Natural killer cell treated with Interleukin-12 subunit alpha and Interleukin-12 subunit beta and Interleukin-15 and Interleukin-18, amount 100 ng/mL, for 72 hours (primary cell): ENCODE measurements around the gene SEM1. TPM values are rescaled to one million over a fixed set of nuclear protein-coding genes. Genes with fewer than 3 reads are reported as not detected.
"Not testable (repeated sequence)": the region's sequence is repeated elsewhere in the genome, so short reads cannot be mapped to it uniquely, and the experiment has no call there.

ENCODE experiments used
- ATAC-seq, 2 donors: fragments of 150-1000 bp; cut with Tn5 transposase in 1 of 2; sonication (Bioruptor Pico), chemical (Tn5 transposase) in 1 of 2; 2 replicates each; pipeline ENCODE4 v1.10.0; 2021
- DNase-seq: peaks from one replicate; pipeline ENCODE4 v3.0.0; 2022; ENCODE audit warnings: low spot score
- H3K27ac Mint-ChIP-seq, 2 donors: 1 replicate in 1 of 2; 2 replicates in 1 of 2; pipeline ENCODE4 v1.8.0; 2022; ENCODE audit warnings: mixed read lengths in 2 of 2, mild to moderate bottlenecking in 1 of 2, moderate library complexity in 1 of 2
- H3K27me3 Mint-ChIP-seq, 2 donors: 1 replicate in 1 of 2; 2 replicates in 1 of 2; pipeline ENCODE4 v1.8.0; 2022; ENCODE audit warnings: mixed read lengths in 2 of 2
- H3K36me3 Mint-ChIP-seq: one replicate; pipeline ENCODE4 v1.8.0; 2022; ENCODE audit warnings: mixed read lengths
- H3K4me1 Mint-ChIP-seq, 2 donors: 1 replicate in 1 of 2; 2 replicates in 1 of 2; pipeline ENCODE4 v1.8.0; 2022; ENCODE audit warnings: low read depth in 2 of 2, mixed read lengths in 2 of 2, mild to moderate bottlenecking in 1 of 2
- H3K4me3 Mint-ChIP-seq: one replicate; pipeline ENCODE4 v1.8.0; 2022; ENCODE audit warnings: mixed read lengths
- H3K9me3 Mint-ChIP-seq: 2 replicates; pipeline ENCODE4 v1.8.0; 2022; ENCODE audit warnings: mixed read lengths
- total RNA-seq, 2 donors: library from RNA; stranded (reverse); gene quantifications; one replicate each; pipeline ENCODE4 v1.2.3, GENCODE V29; 2022

The SEM1 gene
- 10 to 100 TPM; 35.5 to 83.5 TPM for total RNA-seq

DNA sequence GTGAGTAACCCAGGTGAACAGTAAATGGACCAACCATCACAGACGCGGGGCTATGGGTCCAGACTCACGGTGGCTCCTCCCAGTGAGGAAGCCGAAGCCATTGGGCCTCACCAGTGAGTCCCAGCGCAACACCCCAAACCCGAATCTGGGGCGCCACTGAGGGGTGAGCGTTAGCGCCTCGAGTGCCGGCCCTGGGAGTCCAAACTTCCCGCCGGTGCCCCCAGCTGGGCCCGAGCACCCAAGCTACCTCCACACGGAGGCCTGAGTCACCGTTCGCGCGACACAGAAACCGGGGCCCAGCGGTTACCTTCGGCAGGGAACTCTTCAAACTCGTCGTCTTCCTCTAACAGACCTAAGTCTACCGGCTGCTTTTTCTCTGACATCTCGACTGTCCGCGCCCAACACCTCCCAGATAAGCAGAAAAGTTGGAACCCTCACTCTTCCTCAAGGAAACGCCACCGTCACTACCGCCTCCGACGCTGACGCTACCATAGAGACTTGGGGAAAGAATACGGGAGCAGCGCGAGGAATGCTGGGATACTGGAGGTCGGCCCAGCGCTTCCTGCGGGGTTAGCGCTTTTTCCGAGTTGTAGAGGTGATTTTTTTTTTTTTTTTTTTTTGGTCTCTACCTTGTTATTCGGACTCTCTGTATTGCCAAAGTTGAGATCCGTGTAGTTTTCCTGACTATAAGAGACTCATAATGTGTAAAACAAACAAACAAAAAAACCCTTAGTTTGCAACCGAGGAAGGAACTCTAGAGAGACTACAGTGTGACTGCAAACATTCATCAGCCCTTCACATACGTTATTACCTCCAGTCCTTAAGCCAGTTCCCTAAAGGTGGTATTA lies at the start of gene SEM1:
TSS of gene SEM1 (minus strand) at position 466 of the 848 bp plus-strand sequence. CDS start at position 383, 83 bp downstream.
- Mint-ChIP-seq H3K4me1 (peaks cover 7 to 21% of the 10 kb centered on the region in 2 donors), H3K4me3 (peak within 1 kb of the TSS; percentile 96), H3K27ac (peak within 1 kb of the TSS; percentile 93 to 94), H3K9me3 (no peaks in the 10 kb centered on the region), H3K36me3 (peaks cover 28% of the 10 kb centered on the region), H3K27me3 (peaks cover 11 to 19% of the 10 kb centered on the region in 2 donors)
- DNase-seq (peak; percentile 83), ATAC-seq (peak; percentile 89 to 95)

DNA sequence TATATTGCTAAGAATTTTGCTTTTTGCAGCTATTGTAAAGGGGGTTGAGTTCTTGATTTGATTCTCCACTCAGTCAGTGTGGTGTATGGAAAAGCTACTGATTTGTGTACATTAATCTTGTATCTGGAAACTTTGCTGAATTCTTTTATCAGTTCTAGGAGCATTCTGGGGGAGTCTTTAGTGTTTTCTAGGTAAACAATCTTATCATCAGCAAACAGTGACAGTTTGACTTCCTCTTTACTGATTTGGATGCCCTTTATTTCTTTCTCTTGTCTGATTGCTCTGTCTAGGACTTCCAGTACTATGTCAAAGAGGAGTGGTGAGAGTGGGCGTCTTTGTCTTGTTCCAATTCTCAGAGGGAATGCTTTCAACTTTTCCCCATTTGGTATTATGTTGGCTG lies 48.2 kb upstream of the SEM1 start:
- not testable (repeated sequence) for H3K4me3 Mint-ChIP-seq, H3K4me1 Mint-ChIP-seq, ATAC-seq, H3K36me3 Mint-ChIP-seq, H3K27ac Mint-ChIP-seq, DNase-seq, H3K9me3 Mint-ChIP-seq
- peaks cover 46 to 73% of the 10 kb centered on the region in 2 donors for H3K27me3 Mint-ChIP-seq

DNA sequence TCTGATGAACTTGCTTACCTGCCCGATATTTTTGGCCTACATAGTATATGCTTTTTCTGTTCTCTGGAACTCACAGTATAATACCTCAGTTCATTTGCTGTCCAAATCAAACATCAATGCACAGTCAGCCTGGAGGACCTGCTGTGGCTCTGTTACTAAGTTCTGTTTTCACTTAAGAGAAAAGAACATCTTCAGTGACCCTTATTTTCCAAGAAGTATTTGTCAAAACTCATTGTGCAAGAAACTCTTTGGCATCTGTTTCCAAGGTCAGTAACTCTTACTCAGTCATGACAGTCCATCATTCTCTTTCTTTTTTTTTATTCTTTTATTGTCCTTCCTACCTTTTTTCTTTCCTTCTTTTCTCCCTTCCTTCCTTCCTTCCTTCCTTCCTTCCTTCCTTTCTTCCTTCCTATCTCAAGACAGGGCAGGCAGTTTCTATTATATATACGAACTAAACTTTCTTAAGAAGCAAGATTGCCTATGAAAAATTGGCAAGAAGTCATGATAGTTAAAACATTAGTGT lies 37.8 kb upstream of the SEM1 start:
- ATAC-seq (no peak), DNase-seq (no peak)
- Mint-ChIP-seq H3K36me3 (peaks cover 6% of the 10 kb centered on the region), H3K27ac (no peak overlapping the region), H3K4me3 (no peak overlapping the region), H3K4me1 (no peaks in the 10 kb centered on the region), H3K9me3 (peaks cover 4% of the 10 kb centered on the region), H3K27me3 (peaks cover 25 to 26% of the 10 kb centered on the region in 2 donors)

DNA sequence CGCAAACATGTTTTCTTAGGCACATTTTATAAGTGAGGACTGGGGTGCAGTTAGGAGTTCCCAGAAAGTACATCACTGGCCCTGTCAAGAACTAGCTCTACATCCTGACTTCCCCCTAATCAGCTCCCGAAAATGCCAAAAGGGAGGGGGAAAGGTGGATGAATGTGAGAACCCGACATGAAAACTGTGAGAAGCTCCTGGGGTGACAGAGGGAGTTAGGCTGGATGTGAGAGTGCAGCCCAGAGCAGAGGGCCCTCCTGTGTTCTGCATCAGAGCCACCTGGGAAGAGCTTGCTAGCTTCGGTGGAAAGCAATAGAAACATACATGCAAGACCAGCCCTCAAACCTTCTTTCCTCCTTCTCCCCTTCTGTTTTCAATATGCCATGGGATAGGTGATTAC lies 30.5 kb upstream of the SEM1 start:
- H3K27ac Mint-ChIP-seq, result no peak overlapping the region
- H3K36me3 Mint-ChIP-seq, result no peaks in the 10 kb centered on the region
- H3K9me3 Mint-ChIP-seq, result no peaks in the 10 kb centered on the region
- DNase-seq (no peak), ATAC-seq (no peak)
- H3K4me1 Mint-ChIP-seq, result no peaks in the 10 kb centered on the region
- H3K27me3 Mint-ChIP-seq, result peaks cover 29 to 37% of the 10 kb centered on the region in 2 donors
- no peak overlapping the region for H3K4me3 Mint-ChIP-seq

DNA sequence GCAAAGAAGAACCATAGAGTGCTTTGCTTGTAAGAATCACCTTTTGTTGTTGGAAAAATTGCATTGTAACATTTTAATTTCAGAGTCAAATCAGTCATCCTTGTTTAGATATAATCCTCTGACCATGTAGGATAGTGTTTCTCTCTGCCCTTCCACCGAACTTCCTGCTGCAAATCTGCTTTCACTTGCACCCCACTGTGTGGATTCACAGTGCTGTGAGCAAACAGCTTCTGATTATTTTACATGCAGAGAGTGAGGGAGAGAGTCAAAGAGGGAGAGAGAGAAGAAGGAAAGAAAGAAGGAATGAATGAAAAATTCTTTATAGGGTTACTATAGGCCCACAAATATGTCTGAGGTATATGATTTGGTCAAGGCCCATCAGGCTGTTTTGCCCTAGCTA lies 30.0 kb upstream of the SEM1 start:
- DNase-seq, result no peak
- ATAC-seq, result no peak
- Mint-ChIP-seq H3K27ac (no peak overlapping the region), H3K9me3 (no peaks in the 10 kb centered on the region), H3K27me3 (peaks cover 27 to 33% of the 10 kb centered on the region in 2 donors), H3K4me1 (no peaks in the 10 kb centered on the region), H3K36me3 (no peaks in the 10 kb centered on the region), H3K4me3 (no peak overlapping the region)

DNA sequence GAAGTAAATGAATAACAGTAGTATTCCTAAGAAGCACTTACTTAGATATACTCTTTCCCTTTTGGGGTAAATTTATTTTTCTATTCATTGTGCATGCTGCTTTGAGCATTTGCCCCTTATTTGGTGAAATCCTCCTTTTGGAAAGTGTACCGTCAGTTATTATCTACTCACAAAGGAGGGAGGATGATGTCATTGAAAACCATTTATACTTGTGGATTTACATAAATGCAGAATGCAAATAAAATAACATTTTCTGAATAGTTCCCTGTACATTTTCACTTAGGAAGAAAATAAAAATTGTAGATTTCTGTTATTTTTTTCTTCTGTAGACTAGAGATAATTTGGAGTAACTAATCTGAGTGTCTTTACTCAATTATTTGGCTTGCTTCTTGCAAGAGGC lies 29.5 kb upstream of the SEM1 start:
- Mint-ChIP-seq H3K27ac (no peak overlapping the region), H3K27me3 (peaks cover 24 to 29% of the 10 kb centered on the region in 2 donors), H3K4me1 (no peaks in the 10 kb centered on the region), H3K4me3 (no peak overlapping the region), H3K36me3 (no peaks in the 10 kb centered on the region), H3K9me3 (no peaks in the 10 kb centered on the region)
- ATAC-seq (no peak), DNase-seq (no peak)

DNA sequence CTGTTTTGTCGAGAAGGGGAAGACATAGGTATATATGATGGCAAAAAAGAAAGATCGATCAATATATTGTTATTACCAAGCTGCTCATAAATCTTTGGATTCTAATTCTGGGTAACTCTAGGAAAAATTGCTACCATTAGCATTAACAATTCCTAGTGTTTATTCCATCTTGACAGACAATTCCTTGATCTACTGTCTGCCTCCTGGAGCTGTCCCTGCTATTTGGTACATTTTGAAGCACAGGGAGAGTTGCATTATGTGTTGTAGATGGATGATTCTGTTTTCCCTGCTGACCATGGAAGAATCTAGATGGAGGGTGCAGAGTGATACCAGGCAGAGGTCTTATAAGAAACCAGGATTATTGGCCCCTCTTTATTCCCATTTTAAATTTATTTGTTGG lies 29.1 kb upstream of the SEM1 start:
- no peaks in the 10 kb centered on the region for H3K36me3 Mint-ChIP-seq

DNA sequence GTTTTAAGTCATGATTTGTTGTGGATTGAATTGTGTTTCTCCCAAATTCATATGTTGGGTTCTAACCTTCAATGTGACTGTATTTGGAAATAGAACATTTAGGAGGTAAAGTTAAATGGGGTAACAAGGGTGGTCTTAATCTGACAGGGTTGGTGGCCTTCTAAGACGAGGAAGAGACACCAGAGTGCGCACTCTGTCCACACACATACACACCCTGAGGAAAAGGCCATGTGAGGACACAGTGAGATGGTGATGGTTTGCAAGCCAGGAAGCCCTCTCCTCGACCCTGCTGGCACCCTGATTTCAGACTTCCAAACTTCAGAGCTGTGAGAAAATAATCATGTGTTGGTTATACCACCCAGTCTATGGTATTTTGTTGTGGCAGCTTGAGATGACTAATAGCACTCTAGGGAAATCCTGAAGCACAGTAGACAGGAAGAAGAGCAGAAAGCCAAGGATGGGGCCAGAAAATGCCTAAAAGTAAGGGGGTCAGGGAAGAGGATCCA lies 28.0 kb upstream of the SEM1 start:
- no peaks in the 10 kb centered on the region for H3K36me3 Mint-ChIP-seq
- H3K27me3 Mint-ChIP-seq, result peaks cover 22 to 23% of the 10 kb centered on the region in 2 donors
- H3K4me1 Mint-ChIP-seq, result no peaks in the 10 kb centered on the region
- no peak overlapping the region for H3K27ac Mint-ChIP-seq
- DNase-seq (no peak), ATAC-seq (no peak)
- H3K4me3 Mint-ChIP-seq, result no peak overlapping the region
- H3K9me3 Mint-ChIP-seq, result no peaks in the 10 kb centered on the region

More for the DNA sequence above, 29.1 kb upstream of the SEM1 start:
- H3K27ac Mint-ChIP-seq, result no peak overlapping the region
- no peaks in the 10 kb centered on the region for H3K9me3 Mint-ChIP-seq
- DNase-seq (no peak), ATAC-seq (no peak)
- H3K27me3 Mint-ChIP-seq, result peaks cover 24% of the 10 kb centered on the region in 2 donors
- no peak overlapping the region for H3K4me3 Mint-ChIP-seq
- no peaks in the 10 kb centered on the region for H3K4me1 Mint-ChIP-seq

DNA sequence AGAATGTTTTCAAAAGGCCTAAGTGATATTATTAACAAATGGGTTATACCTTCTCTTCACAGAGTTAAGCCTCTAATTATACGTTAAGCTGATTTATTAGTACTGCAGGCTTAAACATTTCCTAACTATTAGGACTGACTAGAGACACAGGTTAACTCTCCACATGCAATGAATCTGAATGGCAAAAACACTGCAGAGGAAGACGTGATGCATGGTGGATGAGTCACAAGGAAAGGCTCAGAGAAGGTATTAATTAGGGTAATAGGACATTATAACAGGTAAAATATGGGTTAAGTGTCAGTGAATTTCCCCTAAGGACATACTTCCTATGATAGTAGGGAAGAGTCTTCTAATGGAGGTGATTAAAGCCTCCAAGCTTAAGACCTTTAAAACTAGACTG lies 24.7 kb upstream of the SEM1 start:
- Mint-ChIP-seq H3K27me3 (peaks cover 7 to 16% of the 10 kb centered on the region in 2 donors), H3K9me3 (no peaks in the 10 kb centered on the region), H3K36me3 (no peaks in the 10 kb centered on the region), H3K4me3 (no peak overlapping the region), H3K4me1 (no peaks in the 10 kb centered on the region), H3K27ac (no peak overlapping the region)
- ATAC-seq (no peak), DNase-seq (no peak)

DNA sequence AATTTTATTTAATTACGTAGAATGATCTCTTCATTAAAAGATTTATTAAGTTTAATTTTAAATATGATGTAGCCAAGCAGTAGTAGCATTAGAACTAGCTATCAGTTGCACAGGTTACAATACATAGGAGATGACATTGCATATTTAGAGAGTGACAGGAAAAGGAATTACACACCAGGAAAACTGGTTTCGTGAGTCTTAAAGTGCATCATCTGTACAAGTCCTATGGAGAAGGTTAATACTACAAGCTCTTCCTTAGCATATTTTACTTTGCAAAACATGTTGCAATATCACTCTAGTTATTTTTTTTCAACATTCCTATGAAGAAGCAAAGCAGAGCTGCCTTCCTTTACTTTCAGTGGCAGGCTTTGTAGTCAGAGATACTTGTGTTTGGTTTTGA lies 20.2 kb upstream of the SEM1 start:
- H3K4me1 Mint-ChIP-seq, result no peaks in the 10 kb centered on the region
- H3K27ac Mint-ChIP-seq, result no peak overlapping the region
- ATAC-seq (no peak), DNase-seq (no peak)
- H3K4me3 Mint-ChIP-seq, result no peak overlapping the region
- no peaks in the 10 kb centered on the region for H3K9me3 Mint-ChIP-seq
- peaks cover 7 to 19% of the 10 kb centered on the region in 2 donors for H3K27me3 Mint-ChIP-seq
- H3K36me3 Mint-ChIP-seq, result no peaks in the 10 kb centered on the region

DNA sequence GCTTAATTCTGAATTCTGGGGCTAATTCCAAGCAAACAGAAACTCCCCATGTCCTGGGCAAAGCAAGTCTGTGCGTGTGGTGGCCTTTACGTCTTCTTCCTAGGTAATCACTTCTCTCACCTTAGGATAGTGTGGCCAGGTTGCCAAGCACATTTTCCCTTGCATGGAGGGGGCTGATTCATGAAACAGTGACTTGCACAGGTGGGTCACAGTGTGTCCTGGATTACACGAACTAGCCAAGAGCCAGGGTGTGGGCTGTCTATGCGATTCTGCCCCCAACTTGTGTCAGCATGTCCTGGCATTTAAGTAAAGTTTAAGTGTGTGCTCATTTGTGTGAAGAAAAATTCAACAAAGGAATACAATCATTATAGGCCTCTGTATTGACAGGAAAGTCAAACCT lies 18.5 kb upstream of the SEM1 start:
- Mint-ChIP-seq H3K4me3 (no peak overlapping the region), H3K9me3 (no peaks in the 10 kb centered on the region), H3K27me3 (peaks cover 10 to 32% of the 10 kb centered on the region in 2 donors), H3K27ac (no peak overlapping the region), H3K4me1 (no peaks in the 10 kb centered on the region), H3K36me3 (no peaks in the 10 kb centered on the region)
- ATAC-seq (no peak), DNase-seq (no peak)

DNA sequence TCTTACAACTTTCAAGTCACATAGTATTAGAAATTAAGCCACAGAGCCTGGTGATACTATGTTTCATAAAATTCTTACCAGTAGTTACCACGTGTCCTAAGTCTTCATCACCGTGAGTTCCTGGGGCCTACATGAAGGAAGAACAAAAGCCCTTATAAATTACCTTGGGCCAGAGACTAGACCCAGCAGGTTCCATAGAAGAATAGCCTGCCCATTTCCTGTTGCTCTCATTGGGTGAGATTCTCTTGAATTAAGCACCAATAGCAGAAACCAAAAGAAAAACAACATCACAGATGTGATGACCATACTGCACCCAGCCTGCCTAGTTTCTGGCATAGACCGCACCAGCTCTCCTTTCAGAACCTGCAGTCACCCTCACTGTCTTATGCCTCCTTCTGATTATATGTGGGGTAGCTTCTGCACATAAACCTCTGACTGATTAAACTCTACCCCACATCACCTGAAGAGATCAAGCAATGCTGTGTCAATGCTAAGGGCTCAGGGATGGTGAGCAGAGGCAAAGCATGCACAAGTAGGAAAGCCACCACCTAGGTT lies 18.0 kb upstream of the SEM1 start:
- no peaks in the 10 kb centered on the region for H3K4me1 Mint-ChIP-seq
- no peaks in the 10 kb centered on the region for H3K36me3 Mint-ChIP-seq
- H3K4me3 Mint-ChIP-seq, result no peak overlapping the region
- H3K9me3 Mint-ChIP-seq, result no peaks in the 10 kb centered on the region
- ATAC-seq (peak in 1 of 2 donors; percentile 28), DNase-seq (no peak)
- peaks cover 12 to 37% of the 10 kb centered on the region in 2 donors for H3K27me3 Mint-ChIP-seq
- H3K27ac Mint-ChIP-seq, result no peak overlapping the region

DNA sequence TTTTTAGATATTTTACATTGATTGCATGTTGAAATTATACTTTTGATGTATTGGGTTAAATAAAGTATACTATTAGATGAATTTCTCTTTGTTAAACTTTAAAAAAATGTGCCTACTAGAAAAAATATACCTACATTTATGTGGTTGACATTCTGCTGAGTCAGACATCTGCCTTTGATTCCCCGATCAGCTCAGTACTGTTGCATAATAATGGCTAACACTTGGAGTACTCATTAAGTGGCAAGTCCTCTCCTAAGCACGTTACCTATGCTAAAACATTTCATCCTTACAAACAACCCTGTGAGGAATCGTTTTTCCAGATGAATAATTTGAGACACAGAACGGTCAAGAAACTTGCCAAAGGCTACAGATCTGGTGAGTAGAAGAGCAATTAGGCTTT lies 14.0 kb upstream of the SEM1 start:
- DNase-seq, result no peak
- no peak for ATAC-seq
- no peaks in the 10 kb centered on the region for H3K36me3 Mint-ChIP-seq
- H3K27me3 Mint-ChIP-seq, result peaks cover 22 to 53% of the 10 kb centered on the region in 2 donors
- no peak overlapping the region for H3K4me3 Mint-ChIP-seq
- no peak overlapping the region for H3K27ac Mint-ChIP-seq
- H3K9me3 Mint-ChIP-seq, result no peaks in the 10 kb centered on the region
- H3K4me1 Mint-ChIP-seq, result no peaks in the 10 kb centered on the region

DNA sequence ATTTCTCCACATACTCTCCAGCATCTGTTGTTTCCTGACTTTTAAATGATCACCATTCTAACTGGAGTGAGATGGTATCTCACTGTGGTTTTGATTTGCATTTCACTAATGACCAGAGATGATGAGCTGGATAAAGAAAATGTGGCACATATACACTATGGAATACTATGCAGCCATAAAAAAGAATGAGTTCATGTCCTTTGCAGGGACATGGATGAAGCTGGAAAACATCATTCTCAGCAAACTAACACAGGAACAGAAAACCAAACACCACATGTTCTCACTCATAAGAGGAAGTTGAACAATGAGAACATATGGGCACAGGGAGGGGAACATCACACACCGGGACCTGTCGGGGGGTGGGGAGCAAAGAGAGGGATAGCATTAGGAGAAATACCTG lies 13.3 kb upstream of the SEM1 start:
- DNase-seq, ATAC-seq, H3K36me3 Mint-ChIP-seq, H3K4me1 Mint-ChIP-seq, H3K4me3 Mint-ChIP-seq, H3K9me3 Mint-ChIP-seq, H3K27ac Mint-ChIP-seq: not testable (repeated sequence)
- H3K27me3 Mint-ChIP-seq, result peaks cover 22 to 53% of the 10 kb centered on the region in 2 donors
